Fibroblast of skin of abdomen (primary cell): ENCODE measurements around the gene CEP97. TPM values are rescaled to one million over a fixed set of nuclear protein-coding genes. Genes with fewer than 3 reads are reported as not detected.
A peak's percentile ranks its signal among the peaks of the same experiment; 100 is the strongest.
"Not testable (repeated sequence)": the region's sequence is repeated elsewhere in the genome, so short reads cannot be mapped to it uniquely, and the experiment has no call there.

Experiments
- DNase-seq: peaks from one replicate; pipeline ENCODE4 v3.0.0-alpha.2; 2013
- polyA plus RNA-seq, 2 experiments: library from polyadenylated mRNA; unstranded; fragments of 120-200 nt; gene quantifications; one replicate each; pipeline ENCODE4 v1.2.1, GENCODE V29; 2013; ENCODE audit not compliant: insufficient read length in 2 of 2

CEP97 gene, protein sequence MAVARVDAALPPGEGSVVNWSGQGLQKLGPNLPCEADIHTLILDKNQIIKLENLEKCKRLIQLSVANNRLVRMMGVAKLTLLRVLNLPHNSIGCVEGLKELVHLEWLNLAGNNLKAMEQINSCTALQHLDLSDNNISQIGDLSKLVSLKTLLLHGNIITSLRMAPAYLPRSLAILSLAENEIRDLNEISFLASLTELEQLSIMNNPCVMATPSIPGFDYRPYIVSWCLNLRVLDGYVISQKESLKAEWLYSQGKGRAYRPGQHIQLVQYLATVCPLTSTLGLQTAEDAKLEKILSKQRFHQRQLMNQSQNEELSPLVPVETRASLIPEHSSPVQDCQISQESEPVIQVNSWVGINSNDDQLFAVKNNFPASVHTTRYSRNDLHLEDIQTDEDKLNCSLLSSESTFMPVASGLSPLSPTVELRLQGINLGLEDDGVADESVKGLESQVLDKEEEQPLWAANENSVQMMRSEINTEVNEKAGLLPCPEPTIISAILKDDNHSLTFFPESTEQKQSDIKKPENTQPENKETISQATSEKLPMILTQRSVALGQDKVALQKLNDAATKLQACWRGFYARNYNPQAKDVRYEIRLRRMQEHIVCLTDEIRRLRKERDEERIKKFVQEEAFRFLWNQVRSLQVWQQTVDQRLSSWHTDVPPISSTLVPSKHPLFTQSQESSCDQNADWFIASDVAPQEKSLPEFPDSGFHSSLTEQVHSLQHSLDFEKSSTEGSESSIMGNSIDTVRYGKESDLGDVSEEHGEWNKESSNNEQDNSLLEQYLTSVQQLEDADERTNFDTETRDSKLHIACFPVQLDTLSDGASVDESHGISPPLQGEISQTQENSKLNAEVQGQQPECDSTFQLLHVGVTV
- 4.7 TPM for polyA plus RNA-seq (2013, experiment 1 of 2; ENCODE audit: insufficient read length)
- polyA plus RNA-seq (2013, experiment 2 of 2; ENCODE audit: insufficient read length) = 4.4 TPM

DNA sequence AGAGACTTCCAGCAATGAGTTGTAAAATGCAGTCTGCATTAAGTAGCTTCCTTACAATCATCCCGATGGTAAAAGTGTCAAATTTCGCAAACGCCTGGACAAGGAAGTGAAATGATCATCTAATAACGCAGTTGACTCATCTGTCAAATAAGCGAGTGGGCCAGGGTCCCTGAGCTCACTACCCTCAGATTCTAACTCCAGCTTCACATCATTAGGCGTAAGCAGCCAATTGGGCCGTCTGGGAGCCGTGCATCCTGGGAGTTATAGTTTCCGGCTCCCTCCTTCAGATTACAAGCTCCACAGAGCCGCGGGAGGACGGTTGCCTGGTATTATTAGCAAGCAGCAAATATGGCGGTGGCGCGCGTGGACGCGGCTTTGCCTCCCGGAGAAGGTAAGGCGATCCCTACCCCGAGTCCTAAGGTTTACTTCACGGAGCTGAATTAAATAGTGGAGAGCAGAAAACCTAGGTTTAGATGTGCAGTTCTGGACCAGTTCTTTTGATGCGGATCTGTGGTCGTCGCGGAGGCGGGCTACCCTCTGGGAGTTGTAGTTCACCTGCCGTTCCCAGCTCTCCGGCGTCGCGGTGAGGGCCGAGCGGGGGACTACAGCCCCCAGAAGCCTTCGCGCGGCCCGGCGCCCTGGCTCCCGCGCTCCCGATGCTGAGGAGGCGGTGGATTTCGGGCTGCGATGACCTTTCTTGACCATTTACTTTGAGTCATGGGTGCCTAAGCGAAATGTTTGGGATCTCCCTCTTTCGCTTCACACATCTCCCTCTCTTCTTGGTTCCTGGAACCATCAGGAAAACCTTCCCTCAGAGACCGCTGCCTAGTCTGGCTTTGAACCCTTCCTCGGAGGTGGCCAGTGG is at the start of gene CEP97:
TSS of gene CEP97 (plus strand) at position 286 of the 865 bp plus-strand sequence. CDS start at position 349, 63 bp downstream.
- peak; percentile 94 for DNase-seq

DNA sequence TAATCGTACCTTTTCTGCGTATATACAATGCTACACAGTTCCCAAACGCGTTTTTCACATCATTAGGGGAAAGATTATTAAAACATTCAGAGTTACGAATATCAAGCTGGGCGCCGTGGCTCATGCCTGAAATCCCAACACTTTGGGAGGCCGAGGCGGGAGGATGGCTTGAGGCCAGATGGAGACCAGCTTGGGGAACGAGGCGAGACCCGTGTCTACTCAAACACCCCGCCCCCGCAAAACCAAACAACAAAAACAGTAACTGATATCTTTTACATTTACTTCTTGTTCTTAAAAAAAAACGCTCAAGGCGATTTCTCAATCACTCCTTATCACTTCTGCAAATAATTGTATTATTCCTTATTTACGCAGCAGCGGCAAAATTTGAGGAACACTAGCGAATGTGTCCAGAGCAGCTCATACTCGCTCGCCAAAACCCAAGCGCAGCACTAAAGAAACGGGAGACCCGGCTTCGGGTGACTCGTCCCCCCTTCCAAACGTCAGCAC is 48.7 kb upstream of the CEP97 start:
- no peak for DNase-seq

DNA sequence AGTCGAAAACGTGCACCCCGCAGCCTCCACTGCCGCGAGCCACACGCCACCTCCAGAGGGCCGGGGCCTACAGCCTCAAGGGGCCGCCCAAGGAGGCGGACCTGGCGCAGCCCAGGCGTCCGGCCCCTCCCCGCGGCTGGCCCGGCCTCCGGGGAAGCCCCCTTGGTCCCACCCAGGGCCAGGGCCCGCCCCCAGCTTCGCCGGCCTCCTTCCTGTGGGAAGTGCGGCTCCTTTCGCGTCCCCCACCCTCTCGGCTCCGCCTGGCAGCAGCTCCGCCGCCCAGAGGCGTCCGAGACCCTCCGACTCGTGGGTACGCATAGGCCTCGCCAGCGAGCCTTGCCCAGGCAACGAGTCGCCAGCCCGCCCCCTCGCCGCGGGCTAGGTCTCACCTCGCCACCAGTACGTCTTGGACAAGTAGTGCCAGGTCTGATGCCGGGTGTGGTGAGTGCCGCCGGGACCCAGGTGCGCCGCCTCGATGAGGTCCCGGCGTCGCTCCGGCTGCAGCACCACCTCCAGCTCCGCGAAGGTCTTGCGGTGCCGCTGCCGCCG is 48.1 kb upstream of the CEP97 start:
- DNase-seq = peak; percentile 97

DNA sequence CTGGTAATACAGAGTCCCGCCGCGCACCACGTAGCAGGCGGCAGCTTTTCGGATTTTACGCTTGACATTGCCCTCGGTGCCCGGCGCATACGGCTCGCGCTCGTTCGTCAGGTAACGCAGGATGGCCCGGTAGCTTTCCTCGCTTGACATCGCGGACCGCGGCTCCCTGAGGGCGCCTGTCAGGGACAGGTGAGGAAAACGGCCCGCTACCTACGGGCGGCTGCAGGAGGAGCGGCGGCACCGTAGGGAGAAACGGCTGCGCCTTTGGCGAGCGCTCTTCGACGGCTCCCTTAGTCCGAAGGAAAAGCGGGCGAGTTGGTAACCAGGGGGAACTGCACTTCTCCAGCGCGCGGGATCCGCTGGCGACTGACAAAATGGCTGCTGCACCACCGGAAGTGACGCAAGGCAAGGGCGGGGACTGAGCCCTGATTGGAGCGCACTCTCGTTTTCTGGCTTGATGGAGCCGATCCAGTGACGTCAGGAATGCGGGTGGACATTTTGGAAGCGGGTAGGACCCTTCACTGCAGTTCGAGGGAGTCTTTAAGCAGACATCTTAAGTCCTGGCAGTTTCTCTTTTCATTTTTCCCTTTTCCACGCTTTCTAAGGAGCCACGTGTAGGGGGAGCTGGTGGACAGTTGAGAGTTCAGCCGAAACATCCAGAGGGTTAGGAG is 47.5 kb upstream of the CEP97 start, which contains the start of gene ZBTB11:
TSS of gene ZBTB11 (minus strand) at position 368 of the 671 bp plus-strand sequence. CDS start at position 150, 218 bp downstream.
- DNase-seq = peak; percentile 100

DNA sequence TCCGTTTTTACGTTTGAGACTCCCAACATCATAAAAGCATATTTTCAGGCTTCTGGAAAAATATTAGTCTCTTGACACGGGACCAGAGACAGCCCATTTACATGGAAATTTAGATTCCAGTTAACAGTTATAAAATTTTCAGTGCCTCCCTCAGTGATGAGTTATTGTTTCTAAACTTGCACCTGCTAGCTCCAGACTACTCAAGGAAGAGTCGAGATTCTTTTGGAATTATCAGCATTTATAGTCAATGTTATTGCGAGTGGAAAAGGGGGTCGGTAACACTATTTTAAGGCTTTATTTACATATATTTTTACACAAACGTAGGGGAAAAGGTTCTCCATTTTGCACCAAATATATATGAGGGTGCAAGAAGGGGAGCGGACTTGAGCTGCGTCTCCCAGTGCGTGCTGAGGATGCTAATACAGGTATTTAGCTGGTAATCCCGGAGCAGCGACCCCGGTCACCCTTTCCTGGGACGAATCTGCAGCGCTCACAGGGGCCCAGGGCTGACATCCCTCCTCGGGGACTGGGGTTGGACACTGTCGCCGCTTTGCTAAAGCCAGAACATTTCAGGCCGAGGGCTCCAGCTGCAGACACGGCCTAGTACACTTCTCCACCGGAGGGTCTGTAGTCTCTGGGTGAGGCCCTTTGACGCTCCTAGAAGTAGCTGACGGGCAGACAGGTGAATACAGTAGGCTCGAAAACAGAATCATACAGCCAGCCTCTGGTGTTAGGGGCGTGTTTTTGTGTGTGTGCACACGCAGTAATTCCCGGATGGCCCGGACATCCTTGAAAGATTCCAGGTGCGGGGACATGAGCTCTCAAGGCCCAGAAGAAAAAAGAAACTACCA is 46.8 kb upstream of the CEP97 start:
- no peak for DNase-seq

DNA sequence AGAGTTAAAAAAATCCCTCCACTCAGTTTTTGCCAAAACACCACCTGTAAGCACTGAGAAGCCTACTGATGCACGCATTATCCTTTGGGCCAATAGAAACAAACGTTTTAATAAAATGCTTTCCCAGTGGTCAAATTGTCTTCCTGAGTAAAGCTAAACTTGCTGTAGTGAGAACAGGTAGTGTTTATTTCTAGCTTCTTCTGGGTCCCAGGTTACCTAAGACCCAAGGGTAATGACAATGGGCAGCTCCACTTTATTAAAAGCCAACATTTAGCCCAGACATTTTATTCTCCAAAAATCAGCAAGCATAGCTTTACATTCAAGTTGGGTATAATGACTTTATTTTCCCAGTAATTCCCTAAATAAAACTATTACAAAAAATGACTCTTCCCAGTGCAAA is 45.6 kb upstream of the CEP97 start:
- not testable (repeated sequence) for DNase-seq

DNA sequence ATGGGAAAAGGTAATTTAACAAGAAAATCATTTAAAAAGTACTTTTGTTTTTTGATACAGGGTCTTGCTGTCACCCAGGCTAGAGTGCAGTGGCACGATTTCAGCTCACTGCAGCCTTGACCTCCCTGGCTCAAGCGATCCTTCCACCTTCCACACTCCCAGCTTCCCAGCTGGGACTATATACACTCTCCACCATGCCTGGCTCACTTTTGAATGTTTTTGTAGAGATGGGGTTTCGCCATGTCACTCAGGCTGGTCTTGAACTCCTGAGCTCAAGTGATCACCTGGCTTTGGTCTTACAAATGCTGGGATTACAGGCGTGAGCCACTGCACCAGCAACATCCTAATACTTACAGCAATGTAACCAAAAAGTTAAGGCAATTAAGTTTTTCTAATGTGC is 43.9 kb upstream of the CEP97 start:
- DNase-seq = no peak

DNA sequence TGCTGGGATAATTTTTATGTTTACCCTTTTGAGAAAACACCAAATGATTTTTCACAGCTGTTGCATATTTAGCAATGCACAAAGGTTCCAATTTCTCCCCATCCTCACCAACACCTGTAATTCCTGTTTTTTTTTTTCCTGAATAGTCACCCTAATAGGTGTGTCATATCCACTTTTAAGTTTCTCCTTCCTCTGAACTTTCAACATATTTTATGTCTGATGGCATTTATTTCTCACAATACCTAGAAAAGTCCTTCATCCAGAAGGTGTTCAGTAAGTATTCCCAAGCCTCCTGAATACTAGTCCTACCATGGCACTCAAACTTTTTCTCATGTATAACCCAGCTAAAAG is 39.4 kb upstream of the CEP97 start:
- DNase-seq = no peak

DNA sequence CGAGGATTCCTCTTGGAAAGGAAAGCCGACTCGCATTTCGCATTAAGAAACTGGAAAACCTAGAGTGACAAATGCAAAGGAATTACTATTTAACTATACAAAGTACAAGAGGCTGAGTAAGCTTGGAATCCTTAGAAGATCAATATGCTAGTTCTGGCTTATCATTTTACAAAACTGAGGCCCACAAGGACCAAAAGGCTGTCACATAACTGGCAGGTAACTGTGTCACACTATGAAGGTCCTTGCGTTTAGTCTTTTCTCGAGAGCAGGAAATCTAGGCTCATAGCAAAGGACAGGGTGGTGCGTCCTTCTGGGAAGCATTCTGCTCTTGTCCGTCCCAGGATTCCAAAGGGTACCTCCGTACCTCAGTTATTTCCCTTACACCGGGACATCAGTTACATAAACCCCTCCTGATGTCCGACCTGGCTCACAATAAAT is 38.5 kb upstream of the CEP97 start:
- peak; percentile 8 for DNase-seq

DNA sequence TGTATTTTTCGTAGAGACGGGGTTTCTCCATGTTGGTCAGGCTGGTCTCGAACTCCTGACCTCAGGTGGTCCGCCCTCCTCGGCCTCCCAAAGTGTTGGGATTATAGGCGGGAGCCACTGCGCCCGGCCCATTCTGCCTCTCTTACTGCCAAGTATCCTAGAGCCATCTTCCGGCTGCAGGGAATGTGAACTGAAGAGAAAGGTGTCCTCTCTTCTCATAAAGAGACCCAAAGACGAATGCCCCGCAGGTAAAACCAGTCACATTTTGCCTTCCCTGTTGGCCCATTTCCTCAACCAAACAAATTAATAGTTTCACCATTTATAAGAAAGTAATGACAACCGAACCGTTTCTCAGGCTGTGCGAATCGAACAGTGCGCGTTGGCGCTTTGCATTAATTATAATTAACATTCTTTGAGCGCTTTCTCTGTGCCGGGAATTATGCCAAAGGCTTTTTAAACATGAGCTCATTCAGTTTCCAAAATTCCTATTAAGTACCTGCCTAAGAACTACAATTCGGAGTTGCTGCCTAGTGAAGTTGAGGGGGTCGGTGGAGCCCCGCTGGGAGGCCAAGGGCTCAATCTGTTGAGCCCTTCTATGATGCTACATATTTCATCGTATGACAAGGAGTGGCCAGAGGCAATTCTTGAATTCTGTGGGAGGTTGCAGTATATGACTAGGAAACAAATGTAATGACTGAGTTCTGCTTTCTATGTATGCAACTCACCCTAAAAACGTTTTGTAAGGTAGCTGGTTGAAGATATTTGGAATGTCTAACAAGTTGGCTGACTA is 37.1 kb upstream of the CEP97 start:
- DNase-seq = peak; percentile 39

DNA sequence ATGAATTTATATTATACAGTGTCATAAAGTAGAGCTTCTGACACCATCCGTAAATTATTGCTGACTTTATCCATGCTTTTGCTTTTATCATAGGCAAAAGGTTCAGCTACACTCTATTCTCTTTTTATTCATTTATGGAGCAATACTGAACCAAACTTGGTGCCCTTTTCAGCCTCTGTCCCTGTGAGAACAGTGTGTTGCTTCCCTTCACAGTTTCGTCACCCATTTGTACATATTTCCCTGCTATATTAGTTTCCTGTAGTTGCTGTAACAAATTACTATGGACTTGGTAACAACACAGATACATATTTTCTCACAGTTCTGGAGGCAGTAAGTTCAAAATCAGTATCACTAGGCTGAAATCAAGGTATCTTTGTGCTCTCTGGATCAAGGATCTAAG is 35.1 kb upstream of the CEP97 start:
- no peak for DNase-seq

DNA sequence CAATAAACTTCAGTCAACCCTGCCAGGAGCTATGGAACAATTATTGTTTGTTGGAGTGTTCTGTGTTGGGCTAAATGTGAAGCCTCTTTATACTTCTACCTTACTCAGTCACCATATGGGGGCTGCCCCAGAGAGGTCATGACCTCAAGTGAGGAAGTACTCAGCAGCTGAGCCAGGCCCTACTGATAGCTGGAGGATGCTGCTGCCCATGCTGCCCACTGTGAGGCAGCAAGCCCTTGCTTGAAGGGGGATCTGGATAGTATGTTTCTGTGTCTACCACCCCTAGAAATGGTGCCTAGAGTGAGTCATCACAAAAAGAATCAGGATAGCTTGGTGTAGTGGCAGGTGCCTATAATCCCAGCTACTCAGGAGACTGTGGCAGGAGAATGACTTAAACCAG is 33.4 kb upstream of the CEP97 start:
- DNase-seq = no peak

DNA sequence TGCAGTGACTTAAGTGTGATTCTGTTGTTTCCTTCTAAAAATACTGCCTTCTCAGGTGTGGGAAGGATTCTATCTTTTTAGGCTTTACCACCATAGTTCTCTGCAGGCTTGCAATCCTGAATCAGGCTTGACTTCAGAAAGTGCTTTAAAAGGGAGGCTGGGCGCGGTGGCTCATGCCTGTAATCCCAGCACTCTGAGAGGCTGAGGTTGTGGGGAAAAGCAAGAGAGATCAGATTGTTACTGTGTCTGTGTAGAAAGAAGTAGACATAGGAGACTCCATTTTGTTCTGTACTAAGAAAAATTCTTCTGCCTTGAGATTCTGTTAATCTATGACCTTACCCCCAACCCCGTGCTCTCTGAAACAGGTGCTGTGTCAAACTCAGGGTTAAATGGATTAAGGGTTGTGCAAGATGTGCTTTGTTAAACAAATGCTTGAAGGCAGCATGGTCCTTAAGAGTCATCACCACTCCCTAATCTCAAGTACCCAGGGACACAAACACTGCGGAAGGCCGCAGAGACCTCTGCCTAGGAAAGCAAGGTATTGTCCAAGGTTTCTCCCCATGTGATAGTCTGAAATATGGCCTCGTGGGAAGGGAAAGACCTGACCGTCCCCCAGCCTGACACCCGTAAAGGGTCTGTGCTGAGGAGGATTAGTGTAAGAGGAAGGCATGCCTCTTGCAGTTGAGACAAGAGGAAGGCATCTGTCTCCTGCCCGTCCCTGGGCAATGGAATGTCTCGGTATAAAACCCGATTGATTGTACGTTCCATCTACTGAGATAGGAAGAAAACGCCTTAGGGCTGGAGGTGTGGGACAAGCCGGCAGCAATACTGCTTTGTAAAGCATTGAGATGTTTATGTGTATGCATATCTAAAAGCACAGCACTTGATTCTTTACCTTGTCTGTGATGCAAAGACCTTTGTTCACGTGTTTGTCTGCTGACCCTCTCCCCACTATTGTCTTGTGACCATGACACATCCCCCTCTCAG is 32.4 kb upstream of the CEP97 start:
- DNase-seq = not testable (repeated sequence)

DNA sequence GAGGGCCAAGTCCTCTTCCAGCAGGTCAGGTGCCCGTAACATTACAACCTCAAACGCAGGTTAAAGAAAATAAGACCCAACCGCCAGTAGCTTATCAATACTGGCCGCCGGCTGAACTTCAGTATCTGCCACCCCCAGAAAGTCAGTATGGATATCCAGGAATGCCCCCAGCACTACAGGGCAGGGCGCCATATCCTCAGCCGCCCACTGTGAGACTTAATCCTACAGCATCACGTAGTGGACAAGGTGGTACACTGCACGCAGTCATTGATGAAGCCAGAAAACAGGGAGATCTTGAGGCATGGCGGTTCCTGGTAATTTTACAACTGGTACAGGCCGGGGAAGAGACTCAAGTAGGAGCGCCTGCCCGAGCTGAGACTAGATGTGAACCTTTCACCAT is 30.9 kb upstream of the CEP97 start:
- DNase-seq = peak; percentile 48

DNA sequence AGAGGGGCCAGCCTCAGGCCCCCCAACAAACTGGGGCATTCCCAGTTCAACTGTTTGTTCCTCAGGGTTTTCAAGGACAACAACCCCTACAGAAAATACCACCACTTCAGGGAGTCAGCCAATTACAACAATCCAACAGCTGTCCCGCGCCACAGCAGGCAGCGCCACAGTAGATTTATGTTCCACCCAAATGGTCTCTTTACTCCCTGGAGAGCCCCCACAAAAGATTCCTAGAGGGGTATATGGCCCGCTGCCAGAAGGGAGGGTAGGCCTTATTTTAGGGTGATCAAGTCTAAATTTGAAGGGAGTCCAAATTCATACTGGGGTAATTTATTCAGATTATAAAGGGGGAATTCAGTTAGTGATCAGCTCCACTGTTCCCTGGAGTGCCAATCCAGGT is 29.6 kb upstream of the CEP97 start:
- DNase-seq = not testable (repeated sequence)

DNA sequence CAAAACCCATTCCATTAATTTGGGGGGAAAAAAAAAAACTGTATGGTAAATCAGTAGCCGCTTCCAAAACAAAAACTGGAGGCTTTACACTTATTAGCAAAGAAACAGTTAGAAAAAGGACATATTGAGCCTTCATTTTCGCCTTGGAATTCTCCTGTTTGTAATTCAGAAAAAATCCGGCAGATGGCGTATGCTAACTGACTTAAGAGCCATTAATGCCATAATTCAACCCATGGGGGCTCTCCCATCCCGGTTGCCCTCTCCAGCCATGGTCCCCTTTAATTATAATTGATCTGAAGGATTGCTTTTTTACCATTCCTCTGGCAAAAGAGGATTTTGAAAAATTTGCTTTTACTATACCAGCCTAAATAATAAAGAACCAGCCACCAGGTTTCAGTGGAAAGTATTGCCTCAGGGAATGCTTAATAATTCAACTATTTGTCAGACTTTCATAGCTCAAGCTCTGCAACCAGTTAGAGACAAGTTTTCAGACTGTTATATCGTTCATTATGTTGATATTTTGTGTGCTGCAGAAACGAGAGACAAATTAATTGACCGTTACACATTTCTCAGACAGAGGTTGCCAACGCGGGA is 28.5 kb upstream of the CEP97 start:
- peak; percentile 62 for DNase-seq
